ENCODE data around the gene PTN.

- TF ChIP-seq CTCF (IDR thresholded peaks at IDR 0.05; ENCODE audit: insufficient read depth, low read length) (no peak), REST (IDR thresholded peaks at IDR 0.05; ENCODE audit: insufficient replicate concordance, low read depth) (no peak), POLR2AphosphoS5 (IDR thresholded peaks at IDR 0.05; ENCODE audit: low read depth) (no peak), GABPA (IDR thresholded peaks at IDR 0.05; ENCODE audit: low read depth) (no peak), SPI1 (IDR thresholded peaks at IDR 0.05; ENCODE audit: borderline replicate concordance, low read depth) (no peak)
Observed at GRCh38 chr7:137324796-137325696, 18.5 kb downstream of the PTN start.

Data from HL-60 (cell line).